ENCODE measurements around the gene B3GALT2. TPM values are rescaled to one million over a fixed set of nuclear protein-coding genes. Genes with fewer than 3 reads are reported as not detected.

The B3GALT2 gene
- total RNA-seq, 2 donors from 2014 or later = not detected

- Histone ChIP-seq H3K9ac (ENCODE audit: extremely low read depth, low read length, poor library complexity, severe bottlenecking) (no peak overlapping the region), H3K4me3 (ENCODE audit: low read length) (no peak overlapping the region), H3K36me3 (ENCODE audit: control insufficient read depth, insufficient read depth, low read length) (peaks cover 14% of the 10 kb centered on the region), H3K27me3 (ENCODE audit: control insufficient read depth, insufficient read depth, low read length, poor library complexity, severe bottlenecking) (no peaks in the 10 kb centered on the region), H3K4me1 (ENCODE audit: control insufficient read depth, insufficient read depth, low read length) (no peaks in the 10 kb centered on the region), H3K27ac (ENCODE audit: low read depth, low read length) (no peak overlapping the region), H3K9me3 (ENCODE audit: control insufficient read depth, low read length) (peaks cover 21% of the 10 kb centered on the region)
- H3K27ac Mint-ChIP-seq = no peak overlapping the region
- H3K9me3 Mint-ChIP-seq = peaks cover 10% of the 10 kb centered on the region
- 100% methylated on average over 1 to 2 of the region's 2 CpGs for WGBS, 2 experiments (ENCODE audit: insufficient coverage in 1 of 2, insufficient read length in 1 of 2)
- DNase-seq = no peak
- H3K27me3 Mint-ChIP-seq (ENCODE audit: insufficient read depth) = no peaks in the 10 kb centered on the region
- H3K4me3 Mint-ChIP-seq = no peak overlapping the region
- no peaks in the 10 kb centered on the region for H3K4me1 Mint-ChIP-seq
- H3K36me3 Mint-ChIP-seq (ENCODE audit: low read depth) = peaks cover 29% of the 10 kb centered on the region
- TF ChIP-seq, protein P1, sequence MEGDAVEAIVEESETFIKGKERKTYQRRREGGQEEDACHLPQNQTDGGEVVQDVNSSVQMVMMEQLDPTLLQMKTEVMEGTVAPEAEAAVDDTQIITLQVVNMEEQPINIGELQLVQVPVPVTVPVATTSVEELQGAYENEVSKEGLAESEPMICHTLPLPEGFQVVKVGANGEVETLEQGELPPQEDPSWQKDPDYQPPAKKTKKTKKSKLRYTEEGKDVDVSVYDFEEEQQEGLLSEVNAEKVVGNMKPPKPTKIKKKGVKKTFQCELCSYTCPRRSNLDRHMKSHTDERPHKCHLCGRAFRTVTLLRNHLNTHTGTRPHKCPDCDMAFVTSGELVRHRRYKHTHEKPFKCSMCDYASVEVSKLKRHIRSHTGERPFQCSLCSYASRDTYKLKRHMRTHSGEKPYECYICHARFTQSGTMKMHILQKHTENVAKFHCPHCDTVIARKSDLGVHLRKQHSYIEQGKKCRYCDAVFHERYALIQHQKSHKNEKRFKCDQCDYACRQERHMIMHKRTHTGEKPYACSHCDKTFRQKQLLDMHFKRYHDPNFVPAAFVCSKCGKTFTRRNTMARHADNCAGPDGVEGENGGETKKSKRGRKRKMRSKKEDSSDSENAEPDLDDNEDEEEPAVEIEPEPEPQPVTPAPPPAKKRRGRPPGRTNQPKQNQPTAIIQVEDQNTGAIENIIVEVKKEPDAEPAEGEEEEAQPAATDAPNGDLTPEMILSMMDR (conservative IDR thresholded peaks at IDR 0.05) = no peak
Observed at GRCh38 chr1:193201021-193201420, 14.6 kb upstream of the B3GALT2 start.

- no peaks in the 10 kb centered on the region for H3K4me1 Mint-ChIP-seq
- peaks cover 20% of the 10 kb centered on the region for H3K36me3 Mint-ChIP-seq (ENCODE audit: low read depth)
- Histone ChIP-seq H3K36me3 (ENCODE audit: control insufficient read depth, insufficient read depth, low read length) (peaks cover 6% of the 10 kb centered on the region), H3K4me1 (ENCODE audit: control insufficient read depth, insufficient read depth, low read length) (no peaks in the 10 kb centered on the region), H3K27ac (ENCODE audit: low read depth, low read length) (no peak overlapping the region), H3K27me3 (ENCODE audit: control insufficient read depth, insufficient read depth, low read length, poor library complexity, severe bottlenecking) (no peaks in the 10 kb centered on the region), H3K9me3 (ENCODE audit: control insufficient read depth, low read length) (peaks cover 10% of the 10 kb centered on the region), H3K4me3 (ENCODE audit: low read length) (no peak overlapping the region), H3K9ac (ENCODE audit: extremely low read depth, low read length, poor library complexity, severe bottlenecking) (no peak overlapping the region)
- DNase-seq = no peak
- 93 to 100% methylated on average over 1 to 4 of the region's 4 CpGs for WGBS, 2 experiments (ENCODE audit: insufficient coverage in 1 of 2, insufficient read length in 1 of 2)
- TF ChIP-seq, protein P1 (conservative IDR thresholded peaks at IDR 0.05) = no peak
- no peak overlapping the region for H3K27ac Mint-ChIP-seq
- H3K27me3 Mint-ChIP-seq (ENCODE audit: insufficient read depth) = no peaks in the 10 kb centered on the region
- no peak overlapping the region for H3K4me3 Mint-ChIP-seq
- H3K9me3 Mint-ChIP-seq = no peaks in the 10 kb centered on the region
Observed at GRCh38 chr1:193199940-193200339, 13.5 kb upstream of the B3GALT2 start.

GRCh38 chr1:193192586-193192985 is 6.2 kb upstream of the B3GALT2 start:
- no peaks in the 10 kb centered on the region for H3K4me1 ChIP-seq (ENCODE audit: control insufficient read depth, insufficient read depth, low read length)
- TF ChIP-seq, protein P1 (conservative IDR thresholded peaks at IDR 0.05) = no peak
- Mint-ChIP-seq H3K27ac (no peak overlapping the region), H3K4me3 (no peak overlapping the region), H3K27me3 (ENCODE audit: insufficient read depth) (no peaks in the 10 kb centered on the region), H3K36me3 (ENCODE audit: low read depth) (peaks cover 39% of the 10 kb centered on the region), H3K4me1 (no peaks in the 10 kb centered on the region), H3K9me3 (peaks cover 29% of the 10 kb centered on the region)
- DNase-seq = no peak
- no peak overlapping the region for H3K9ac ChIP-seq (ENCODE audit: extremely low read depth, low read length, poor library complexity, severe bottlenecking)
- H3K27ac ChIP-seq (ENCODE audit: low read depth, low read length) = no peak overlapping the region
- 96 to 97% methylated on average over 8 of the region's 8 CpGs for WGBS, 2 experiments (ENCODE audit: insufficient coverage in 1 of 2, insufficient read length in 1 of 2)
- no peaks in the 10 kb centered on the region for H3K27me3 ChIP-seq (ENCODE audit: control insufficient read depth, insufficient read depth, low read length, poor library complexity, severe bottlenecking)
- H3K4me3 ChIP-seq (ENCODE audit: low read length) = peak overlapping the region; percentile 64
- H3K36me3 ChIP-seq (ENCODE audit: control insufficient read depth, insufficient read depth, low read length) = peaks cover 21% of the 10 kb centered on the region
- peaks cover 31% of the 10 kb centered on the region for H3K9me3 ChIP-seq (ENCODE audit: control insufficient read depth, low read length)

Measured in endodermal cell (in vitro differentiated cells).